HUDEP-2 (cell line): ENCODE measurements around the gene SELENOI.
A peak's percentile ranks its signal among the peaks of the same experiment; 100 is the strongest.

ENCODE experiments used
- DNase-seq, 76 experiments: peaks; one replicate each; lab custom pipeline; 2025; ENCODE audit not compliant: unreplicated experiment in 76 of 76; lab: John Stamatoyannopoulos, UW

Gene SELENOI

GRCh38 chr2:26401739-26402541 lies 56.0 kb downstream of the SELENOI start, which contains the start of gene DRC1:
DRC1 (plus strand) TSS chr2:26401920; CDS start chr2:26401990, 70 bp downstream.
- no peak for DNase-seq

- no peak for DNase-seq
These were observed 61.6 kb downstream of the SELENOI start for GRCh38 chr2:26407526-26407925.

- no peak for DNase-seq
These were observed 63.8 kb downstream of the SELENOI start for GRCh38 chr2:26409785-26410184.

- DNase-seq, result no peak
These were observed 64.9 kb downstream of the SELENOI start for GRCh38 chr2:26410764-26411243.

- no peak for DNase-seq
These were observed 65.5 kb downstream of the SELENOI start for GRCh38 chr2:26411419-26411818.

GRCh38 chr2:26412091-26412673 lies 66.2 kb downstream of the SELENOI start:
- DNase-seq, result peak in 24 of 76 experiments; percentile 6 to 58 (median 22)

- DNase-seq, result no peak
These were observed 68.4 kb downstream of the SELENOI start for GRCh38 chr2:26414311-26414710.

GRCh38 chr2:26421961-26422360 lies 76.0 kb downstream of the SELENOI start:
- no peak for DNase-seq

- DNase-seq, result no peak
These were observed 77.1 kb downstream of the SELENOI start for GRCh38 chr2:26422947-26423629.

- no peak for DNase-seq
These were observed 77.8 kb downstream of the SELENOI start for GRCh38 chr2:26423750-26424149.

GRCh38 chr2:26424221-26424620 lies 78.3 kb downstream of the SELENOI start:
- no peak for DNase-seq

- DNase-seq, result no peak
These were observed 82.9 kb downstream of the SELENOI start for GRCh38 chr2:26428846-26429245.

GRCh38 chr2:26429779-26430578 lies 84.0 kb downstream of the SELENOI start:
- DNase-seq, result no peak

- DNase-seq, result no peak
These were observed 84.9 kb downstream of the SELENOI start for GRCh38 chr2:26430826-26431225.

GRCh38 chr2:26432363-26432762 lies 86.4 kb downstream of the SELENOI start:
- DNase-seq, result no peak

GRCh38 chr2:26432859-26433258 lies 86.9 kb downstream of the SELENOI start:
- DNase-seq, result no peak

- DNase-seq, result no peak
These were observed 89.2 kb downstream of the SELENOI start for GRCh38 chr2:26435106-26435505.

- DNase-seq, result no peak
These were observed 92.6 kb downstream of the SELENOI start for GRCh38 chr2:26438526-26438925.

GRCh38 chr2:26438926-26439325 lies 93.0 kb downstream of the SELENOI start:
- no peak for DNase-seq

GRCh38 chr2:26442301-26442700 lies 96.4 kb downstream of the SELENOI start:
- DNase-seq, result no peak

- no peak for DNase-seq
These were observed 96.8 kb downstream of the SELENOI start for GRCh38 chr2:26442707-26443106.
